Skeletal muscle satellite cell (primary cell): ENCODE data around the gene DNM3.
A peak's percentile ranks its signal among the peaks of the same experiment; 100 is the strongest.

Source experiments
- H3K27me3 ChIP-seq: 2 replicates; pipeline ENCODE4 v1.7.0; 2013; ENCODE audit warnings: low read length; ENCODE audit not compliant: control insufficient read depth, insufficient read depth
- H3K36me3 ChIP-seq: 2 replicates; pipeline ENCODE4 v1.7.0; 2013; ENCODE audit warnings: mild to moderate bottlenecking, control low read depth, low read length; ENCODE audit not compliant: insufficient read depth
- H3K4me1 ChIP-seq: 2 replicates; pipeline ENCODE4 v1.7.0; 2013; ENCODE audit warnings: low read length; ENCODE audit not compliant: control insufficient read depth, insufficient read depth
- H3K4me2 ChIP-seq: 2 replicates; pipeline ENCODE4 v1.7.0; 2013; ENCODE audit warnings: mild to moderate bottlenecking, low read length
- H3K4me3 ChIP-seq: 2 replicates; pipeline ENCODE4 v1.7.0; 2013; ENCODE audit warnings: low read length
- H3K9ac ChIP-seq: 2 replicates; pipeline ENCODE4 v1.7.0; 2013; ENCODE audit warnings: mild to moderate bottlenecking, low read depth, low read length, moderate library complexity
- H3K9me3 ChIP-seq: replicated peaks from 2 replicates; pipeline ENCODE4 v1.7.0; 2013; ENCODE audit warnings: mild to moderate bottlenecking, control low read depth, low read length

The DNM3 gene

GRCh38 chr1:171801487-171801891, 39.8 kb upstream of the DNM3 start:
- Histone ChIP-seq H3K9me3 (no peaks in the 10 kb centered on the region), H3K9ac (no peak overlapping the region), H3K4me3 (no peak overlapping the region), H3K36me3 (peaks cover 12% of the 10 kb centered on the region), H3K27me3 (no peaks in the 10 kb centered on the region), H3K4me1 (no peaks in the 10 kb centered on the region), H3K4me2 (no peak overlapping the region)

DNA sequence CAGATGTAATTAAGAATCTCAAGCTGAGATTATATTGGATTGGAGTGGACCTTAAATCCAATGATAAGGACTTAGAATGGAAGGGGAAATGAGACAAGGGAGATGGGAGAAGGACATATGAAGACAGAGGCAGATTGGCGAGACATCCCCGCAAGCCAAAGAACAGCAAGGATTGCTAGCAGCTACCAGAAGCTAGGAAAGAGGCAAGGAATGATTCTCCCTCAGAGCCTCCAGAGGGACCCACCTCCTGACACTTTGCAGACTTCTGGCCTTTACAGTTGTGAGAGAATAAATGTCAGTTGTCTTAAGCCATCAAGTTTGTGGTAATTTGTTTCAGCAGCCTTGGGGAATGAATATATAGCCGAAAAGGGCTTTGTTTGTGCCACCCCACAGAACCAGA, 39.1 kb upstream of the DNM3 start:
- Histone ChIP-seq H3K4me2 (no peak overlapping the region), H3K9me3 (no peaks in the 10 kb centered on the region), H3K4me1 (no peaks in the 10 kb centered on the region), H3K36me3 (peaks cover 5% of the 10 kb centered on the region), H3K27me3 (no peaks in the 10 kb centered on the region), H3K4me3 (no peak overlapping the region), H3K9ac (no peak overlapping the region)

GRCh38 chr1:171803045-171803444, 38.3 kb upstream of the DNM3 start:
- Histone ChIP-seq H3K4me1 (no peaks in the 10 kb centered on the region), H3K27me3 (no peaks in the 10 kb centered on the region), H3K4me3 (no peak overlapping the region), H3K9ac (no peak overlapping the region), H3K36me3 (no peaks in the 10 kb centered on the region), H3K4me2 (no peak overlapping the region), H3K9me3 (no peaks in the 10 kb centered on the region)

DNA sequence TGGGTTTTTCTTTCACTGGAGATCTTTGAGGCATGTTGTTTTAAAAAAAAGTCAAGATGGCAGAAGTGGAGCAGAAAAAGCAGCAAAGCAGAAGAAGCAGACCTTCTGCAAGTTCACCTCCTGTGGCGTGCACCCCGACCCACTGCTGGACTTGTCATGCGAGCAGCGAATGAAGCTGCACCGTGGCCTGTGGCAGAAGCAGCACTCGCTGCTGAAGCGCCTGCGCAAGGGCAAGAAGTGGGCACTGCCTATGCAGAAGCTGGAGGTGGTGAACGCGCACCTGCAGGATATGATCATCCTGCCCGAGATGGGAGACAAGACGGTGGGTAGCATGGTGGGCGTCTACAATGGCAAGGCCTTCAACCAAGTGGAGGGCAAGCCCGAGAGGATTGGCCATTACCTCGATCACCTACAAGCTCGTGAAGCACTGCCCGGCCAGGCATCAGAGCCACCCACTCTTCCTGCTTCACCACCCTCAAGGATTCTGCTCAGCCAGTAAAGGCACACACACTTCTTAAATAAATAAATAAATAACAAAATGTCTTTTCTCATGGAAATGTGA, 37.8 kb upstream of the DNM3 start:
- no peak overlapping the region for H3K4me3 ChIP-seq
- no peaks in the 10 kb centered on the region for H3K4me1 ChIP-seq
- no peaks in the 10 kb centered on the region for H3K9me3 ChIP-seq
- H3K4me2 ChIP-seq: no peak overlapping the region
- H3K36me3 ChIP-seq: no peaks in the 10 kb centered on the region
- H3K27me3 ChIP-seq: no peaks in the 10 kb centered on the region
- H3K9ac ChIP-seq: no peak overlapping the region

DNA sequence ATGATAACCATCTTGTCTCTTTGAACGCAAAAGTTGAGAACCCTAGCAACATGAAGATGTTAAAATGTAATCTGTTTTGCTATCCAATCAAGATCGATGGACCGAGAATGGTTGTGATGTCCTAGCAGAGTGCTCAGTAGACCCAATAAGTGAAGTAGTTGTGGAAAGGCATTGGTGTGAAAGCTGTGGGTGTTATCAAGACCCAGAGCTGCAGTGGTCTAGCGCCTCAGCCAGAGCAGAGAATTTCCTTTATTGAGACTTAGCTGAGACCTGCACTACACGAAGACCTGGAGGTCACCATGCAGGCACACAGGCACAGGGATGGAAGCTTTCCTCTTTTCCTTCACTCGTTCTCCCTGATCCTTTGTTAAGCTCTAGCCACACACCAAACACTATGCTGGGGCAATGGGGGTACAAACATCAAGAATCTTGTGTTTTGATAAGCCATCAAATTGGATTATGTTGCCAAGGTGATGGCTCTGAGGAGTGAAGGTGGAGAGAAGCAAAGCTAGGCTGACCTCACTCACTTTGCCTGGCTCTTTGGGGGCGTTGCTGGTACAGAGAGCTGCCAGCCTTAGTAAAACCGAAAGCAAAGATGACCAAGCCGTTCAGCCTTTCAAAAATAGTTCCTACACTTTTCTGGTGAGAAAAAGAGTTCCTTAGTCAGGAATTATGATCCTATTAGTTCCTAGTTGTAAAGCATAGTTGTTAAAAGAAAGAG, 35.7 kb upstream of the DNM3 start:
- no peaks in the 10 kb centered on the region for H3K4me1 ChIP-seq
- peak overlapping the region; percentile 52 for H3K4me2 ChIP-seq
- no peaks in the 10 kb centered on the region for H3K9me3 ChIP-seq
- no peaks in the 10 kb centered on the region for H3K36me3 ChIP-seq
- H3K4me3 ChIP-seq: peak overlapping the region; percentile 3
- no peak overlapping the region for H3K9ac ChIP-seq
- no peaks in the 10 kb centered on the region for H3K27me3 ChIP-seq

DNA sequence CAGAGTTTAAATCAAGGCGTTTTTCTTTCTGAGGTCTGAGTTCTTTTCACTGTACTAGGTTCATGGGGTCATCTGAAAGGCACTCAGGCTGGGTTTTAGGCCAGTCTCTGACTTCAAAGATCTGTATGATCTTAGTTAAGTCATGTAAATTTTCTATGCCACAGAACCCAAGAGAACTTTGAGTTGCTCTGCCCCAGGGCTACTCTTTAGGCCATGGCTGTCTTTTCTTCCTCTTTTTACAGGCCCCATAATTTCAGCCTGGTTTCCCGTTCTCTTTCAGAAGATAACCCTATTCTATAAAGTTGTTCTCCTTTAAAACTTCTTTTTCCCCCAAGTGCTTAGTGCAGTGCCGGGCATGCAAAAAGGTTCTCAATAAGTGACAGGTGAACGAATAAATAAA, 33.7 kb upstream of the DNM3 start:
- H3K9me3 ChIP-seq: no peaks in the 10 kb centered on the region
- H3K9ac ChIP-seq: no peak overlapping the region
- no peaks in the 10 kb centered on the region for H3K27me3 ChIP-seq
- no peak overlapping the region for H3K4me3 ChIP-seq
- no peaks in the 10 kb centered on the region for H3K4me1 ChIP-seq
- no peak overlapping the region for H3K4me2 ChIP-seq
- H3K36me3 ChIP-seq: no peaks in the 10 kb centered on the region

GRCh38 chr1:171809834-171810233, 31.5 kb upstream of the DNM3 start:
- Histone ChIP-seq H3K4me3 (no peak overlapping the region), H3K9me3 (no peaks in the 10 kb centered on the region), H3K4me1 (peaks cover 3% of the 10 kb centered on the region), H3K9ac (no peak overlapping the region), H3K4me2 (no peak overlapping the region), H3K36me3 (no peaks in the 10 kb centered on the region), H3K27me3 (no peaks in the 10 kb centered on the region)

DNA sequence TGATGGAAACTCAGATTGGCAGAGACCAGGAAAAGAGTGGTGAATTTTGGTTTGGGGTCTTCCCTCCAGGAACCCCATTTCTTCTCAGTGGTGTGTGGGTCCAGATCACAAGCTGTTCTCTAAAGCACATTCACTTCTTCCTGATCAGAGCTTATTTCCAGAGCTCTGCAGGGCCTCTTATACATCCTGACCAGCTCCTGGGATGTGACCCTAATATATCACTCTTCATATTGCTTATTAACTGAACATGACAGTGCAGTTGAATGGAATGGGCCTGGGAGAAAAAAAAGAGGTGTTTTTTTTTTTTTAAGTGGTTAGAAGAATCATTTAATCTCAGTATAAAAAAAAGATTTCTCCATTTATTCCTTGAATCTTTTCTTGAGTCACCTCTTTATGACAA, 29.6 kb upstream of the DNM3 start:
- no peak overlapping the region for H3K9ac ChIP-seq
- H3K27me3 ChIP-seq: no peaks in the 10 kb centered on the region
- H3K4me3 ChIP-seq: no peak overlapping the region
- no peak overlapping the region for H3K4me2 ChIP-seq
- H3K36me3 ChIP-seq: no peaks in the 10 kb centered on the region
- no peaks in the 10 kb centered on the region for H3K9me3 ChIP-seq
- H3K4me1 ChIP-seq: peaks cover 6% of the 10 kb centered on the region

DNA sequence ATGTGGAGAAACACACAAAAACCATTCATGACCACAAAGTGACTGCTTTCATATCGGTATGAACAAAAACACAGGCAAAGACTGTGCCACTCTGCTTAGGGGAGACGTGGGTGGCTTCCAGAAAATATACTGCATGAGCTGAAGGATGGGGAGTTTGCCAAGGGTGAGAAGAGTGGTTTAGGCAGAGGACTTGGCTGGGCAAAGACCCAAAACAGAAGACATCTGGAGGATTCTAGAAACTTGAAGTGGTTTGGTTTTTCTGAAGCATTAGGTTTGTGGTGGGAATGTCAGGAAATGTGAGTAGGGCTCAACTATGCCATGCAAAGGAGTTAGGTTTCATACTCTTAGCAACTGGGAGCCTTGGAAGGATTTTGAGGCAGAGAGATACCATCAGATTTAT, 26.6 kb upstream of the DNM3 start:
- H3K4me2 ChIP-seq: no peak overlapping the region
- no peak overlapping the region for H3K4me3 ChIP-seq
- no peaks in the 10 kb centered on the region for H3K9me3 ChIP-seq
- H3K9ac ChIP-seq: no peak overlapping the region
- H3K27me3 ChIP-seq: no peaks in the 10 kb centered on the region
- H3K4me1 ChIP-seq: peaks cover 20% of the 10 kb centered on the region
- H3K36me3 ChIP-seq: no peaks in the 10 kb centered on the region

GRCh38 chr1:171816300-171816901, 24.9 kb upstream of the DNM3 start:
- Histone ChIP-seq H3K9me3 (no peaks in the 10 kb centered on the region), H3K4me1 (peaks cover 20% of the 10 kb centered on the region), H3K9ac (no peak overlapping the region), H3K4me3 (no peak overlapping the region), H3K4me2 (no peak overlapping the region), H3K27me3 (no peaks in the 10 kb centered on the region), H3K36me3 (no peaks in the 10 kb centered on the region)

DNA sequence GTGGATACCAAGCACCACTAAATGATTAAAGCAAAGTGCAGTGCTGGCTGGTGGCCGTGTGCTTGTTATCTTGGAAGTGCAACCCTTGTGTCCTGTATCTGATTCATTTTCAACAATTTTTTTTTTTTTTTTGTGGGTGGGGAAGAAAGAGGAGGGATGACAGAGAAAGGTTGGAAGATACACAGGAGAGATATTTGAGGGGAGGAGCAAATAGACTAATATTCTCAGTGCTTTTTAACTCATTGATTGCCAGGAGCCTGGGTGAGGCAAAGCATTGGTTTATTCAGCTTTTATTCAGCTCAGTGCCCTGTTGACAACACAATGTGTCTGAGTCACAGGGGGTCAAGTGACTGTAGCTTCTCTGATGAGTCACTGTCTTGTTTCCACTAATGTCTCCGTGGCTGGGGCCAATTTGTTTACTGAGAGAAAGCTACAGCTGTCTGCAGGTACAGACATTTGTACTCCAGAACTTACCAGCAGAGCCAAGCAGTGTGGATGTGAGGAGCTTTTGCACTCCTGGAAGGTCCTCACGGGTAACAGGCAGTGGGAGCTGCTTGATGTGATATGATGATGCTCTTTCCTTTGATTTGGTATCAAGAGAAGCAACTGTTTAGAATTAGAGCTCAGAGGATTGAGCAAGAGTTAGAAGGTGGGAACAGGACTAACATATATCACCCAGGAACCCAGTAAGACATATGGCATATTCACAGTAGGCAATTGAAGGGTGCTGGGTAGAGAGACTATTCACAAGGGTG, 23.6 kb upstream of the DNM3 start:
- Histone ChIP-seq H3K9ac (no peak overlapping the region), H3K36me3 (no peaks in the 10 kb centered on the region), H3K27me3 (no peaks in the 10 kb centered on the region), H3K4me2 (peak overlapping the region; percentile 51), H3K4me1 (peaks cover 20% of the 10 kb centered on the region), H3K4me3 (peak overlapping the region; percentile 41), H3K9me3 (no peaks in the 10 kb centered on the region)
